Heart left ventricle (tissue), 16 donors: ENCODE data around the gene MDC1. TPM values are rescaled to one million over a fixed set of nuclear protein-coding genes. Genes with fewer than 3 reads are reported as not detected.

Experiments used
- ATAC-seq, 4 donors: fragments of 200-7000 bp; cut with Tn5 transposase; one replicate each; pipeline ENCODE4 v1.9.1; 2020 to 2022; ENCODE audit warnings: moderate library complexity in 4 of 4, mild to moderate bottlenecking in 3 of 4, moderate number of reproducible peaks in 1 of 4
- DNase-seq, 5 donors: peaks; one replicate each; pipeline ENCODE4 v3.0.0-alpha.2; 2020
- H3K27ac ChIP-seq, 12 donors: fragments of 200-600 bp; sonication (generic) in 4 of 12; one replicate each; pipeline versions ENCODE4 v1.5.0 to v1.8.0; 2016 to 2022; ENCODE audit warnings: mild to moderate bottlenecking in 2 of 12
- H3K27me3 ChIP-seq, 9 donors: fragments of 200-600 bp; sonication (generic) in 2 of 9; one replicate each; pipeline versions ENCODE4 v1.5.1 to v1.8.0; 2016 to 2022; ENCODE audit warnings: mild to moderate bottlenecking in 3 of 9
- H3K36me3 ChIP-seq, 9 donors: fragments of 200-600 bp; sonication (generic) in 2 of 9; one replicate each; pipeline versions ENCODE4 v1.5.0 to v1.8.0; 2018 to 2022; ENCODE audit warnings: mild to moderate bottlenecking in 2 of 9
- H3K4me1 ChIP-seq, 12 donors: fragments of 200-600 bp; sonication (generic) in 4 of 12; one replicate each; pipeline versions ENCODE4 v1.5.0 to v1.8.0; 2016 to 2022; ENCODE audit warnings: mild to moderate bottlenecking in 3 of 12
- H3K4me3 ChIP-seq, 12 donors: fragments of 200-600 bp; sonication (generic) in 4 of 12; one replicate each; pipeline versions ENCODE4 v1.5.0 to v1.8.0; 2017 to 2022; ENCODE audit warnings: mild to moderate bottlenecking in 9 of 12, moderate library complexity in 4 of 12
- H3K9me3 ChIP-seq, 12 donors: fragments of 200-600 bp; sonication (generic) in 4 of 12; one replicate each; pipeline versions ENCODE4 v1.5.0 to v1.8.0; 2016 to 2022; ENCODE audit warnings: mild to moderate bottlenecking in 1 of 12
- CTCF ChIP-seq, 12 donors: fragments of 200-600 bp; sonication (generic) in 4 of 12; IDR thresholded peaks; one replicate each; pipeline versions ENCODE4 v1.5.0 to v1.8.0; 2018 to 2022; ENCODE audit warnings: antibody characterized with exemption in 12 of 12, mild to moderate bottlenecking in 5 of 12
- POLR2A ChIP-seq, 2 donors: fragments of 450-650 bp; IDR thresholded peaks; one replicate each; pipeline ENCODE4 v1.6.1; 2017; ENCODE audit warnings: antibody characterized with exemption in 2 of 2, mild to moderate bottlenecking in 2 of 2, moderate library complexity in 2 of 2
- WGBS, 4 donors: extraction: QIAGEN DNeasy Blood & Tissue Kit in 2 of 4; methylation state at CpG; one replicate each; pipeline versions ENCODE4 v1.1.5 to v1.1.7; 2013 to 2018; 5-methylcytosine and 5-hydroxymethylcytosine counted together
- intact Hi-C, 10 donors: fragments of 100-400 bp; cut with DNase I; formaldehyde crosslinking; loops; one replicate each; pipeline versions ENCODE4 v1.11.1 to v1.14.2; 2022
- polyA plus RNA-seq, 2 donors: library from polyadenylated mRNA; stranded (reverse); fragments of 200-250 nt; gene quantifications; one replicate each; pipeline ENCODE4 v1.2.3, GENCODE V29; 2013
- total RNA-seq, 9 donors: library from RNA; depleted of rRNA in 2 of 9; stranded (reverse); fragments of >200 nt in 2 of 9; fragmentation: NEBNext Ultra II Directional in 3 of 9; extraction: Animal tissue kit (Norgen Biotek cat#: 25700) in 3 of 9; gene quantifications; one replicate each; pipeline versions ENCODE4 v1.1.0 to v1.2.4, GENCODE V29; 2016 to 2023
- donor health status: ischemic (EF 13 %, LVEDD 7.1; RV severe dilation, severe dysfunction).
- donor health status: healthy with polysubstance abuse.
- donor health status: DM: no; HTN: yes; CAD: no.
- donor health status: DM: no; HTN: no; CAD: no.
- donor health status: ischemic (EF 25% LVEDD 6.9; RV normal size, moderate dysfunction).
- donor health status: ischemic (EF 25% LVEDD 5.7; RV mildly dilated, moderate dysfunction).
- donor health status: healthy.
- donor health status: DM: yes; HTN: yes; CAD: no.
- donor health status: ischemic (EF 35%, LVEDD 5.7; RV mildly dilated, moderate dysfunction).
- donor health status: nonischemic (EF 11% LVEDD 7.7; RV severe dilation, severe dysfunction).
- donor health status: DM: yes; HTN: yes; CAD: no.
- donor health status: PGD.
- donor health status: ischemic (EF 29% LVEDD 5.4; RV normal size, mild dysfunction).
- donor health status: nonischemic (EF 23%, LVEDD 6.1; RV moderate dilation, normal function).

MDC1 gene
- total and polyA plus RNA-seq, 11 donors = 8.6 to 25.0 (median 16.0) TPM

GRCh38 chr6:30744054-30744805 lies 27.1 kb upstream of the MDC1 start, which contains the start of gene IER3:
TSS of gene IER3 (minus strand) at chr6:30744547. CDS start at chr6:30744518, 29 bp downstream.
- peaks cover 3 to 62% (median 30%) of the 10 kb centered on the region in 12 donors for H3K4me1 ChIP-seq
- peaks cover 0 to 23% (median 22%) of the 10 kb centered on the region in 9 donors for H3K36me3 ChIP-seq
- no peaks in the 10 kb centered on the region for H3K9me3 ChIP-seq
- TF ChIP-seq CTCF (IDR thresholded peaks at IDR 0.05) = peak; percentile 51 to 87 (median 64)
- TF ChIP-seq POLR2A (IDR thresholded peaks at IDR 0.05) = peak in 1 of 2 donors; percentile 91
- intact Hi-C loops = loop anchor here (1.0 to 10.0 kb wide), 11 partner anchors 33 to 341 kb away; partner anchors contain the start of genes MRPS18B (in 1 of the 10) and PPP1R10 (in 1 of the 10)
- 1 to 2% (median 1%) methylated on average over 32 to 54 of the region's 54 CpGs for WGBS, 4 donors
- peak within 1 kb of the TSS; percentile 46 to 95 (median 86) for H3K4me3 ChIP-seq
- no peaks in the 10 kb centered on the region for H3K27me3 ChIP-seq
- DNase-seq (peak; percentile 90 to 93 (median 91)), ATAC-seq (peak; percentile 38 to 72 (median 56))
- peak within 1 kb of the TSS; percentile 92 to 99 (median 97) for H3K27ac ChIP-seq

GRCh38 chr6:30743099-30744053 lies 26.3 kb upstream of the MDC1 start:
- Histone ChIP-seq H3K4me3 (peak overlapping the region; percentile 46 to 95 (median 86)), H3K9me3 (no peaks in the 10 kb centered on the region), H3K27me3 (no peaks in the 10 kb centered on the region), H3K36me3 (peaks cover 0 to 32% (median 31%) of the 10 kb centered on the region in 9 donors), H3K27ac (peak overlapping the region; percentile 92 to 99 (median 97)), H3K4me1 (peaks cover 3 to 63% (median 31%) of the 10 kb centered on the region in 12 donors)
- TF ChIP-seq CTCF (IDR thresholded peaks at IDR 0.05) = no peak
- no peak for TF ChIP-seq POLR2A (IDR thresholded peaks at IDR 0.05)
- ATAC-seq (peak in 3 of 4 donors; percentile 4 to 19 (median 13)), DNase-seq (peak in 4 of 5 donors; percentile 45 to 75 (median 49))
- intact Hi-C loops = loop anchor here (1.0 to 10.0 kb wide), 16 partner anchors 21 to 341 kb away; partner anchors contain the start of genes MRPS18B (in 1 of the 10), PPP1R10 (in 1 of the 10) and TUBB (in 1 of the 10)
- 2 to 4% (median 3%) methylated on average over 49 to 55 of the region's 55 CpGs for WGBS, 4 donors

GRCh38 chr6:30742316-30743098 lies 25.4 kb upstream of the MDC1 start, which contains the start of gene FLOT1:
TSS of gene FLOT1 (minus strand) at chr6:30742687. CDS start at chr6:30742189, 498 bp downstream.
- intact Hi-C loops = loop anchor here (2.0 to 10.0 kb wide), 15 partner anchors 20 to 342 kb away; partner anchors contain the start of genes MRPS18B (in 1 of the 10), PPP1R10 (in 1 of the 10) and TUBB (in 1 of the 10)
- peak; percentile 97 to 99 (median 98) for DNase-seq
- peak within 1 kb of the TSS; percentile 92 to 99 (median 97) for H3K27ac ChIP-seq
- peaks cover 0 to 41% (median 39%) of the 10 kb centered on the region in 9 donors for H3K36me3 ChIP-seq
- WGBS, 4 donors = 0 to 2% (median 1%) methylated on average over 22 to 66 of the region's 66 CpGs
- no peaks in the 10 kb centered on the region for H3K27me3 ChIP-seq
- H3K9me3 ChIP-seq = no peaks in the 10 kb centered on the region
- peak; percentile 88 to 95 (median 91) for ATAC-seq
- peak within 1 kb of the TSS; percentile 46 to 95 (median 86) for H3K4me3 ChIP-seq
- TF ChIP-seq POLR2A (IDR thresholded peaks at IDR 0.05) (peak in 1 of 2 donors; percentile 64), CTCF (IDR thresholded peaks at IDR 0.05) (peak in 2 of 12 donors; percentile 6 to 21)
- H3K4me1 ChIP-seq = peaks cover 3 to 63% (median 37%) of the 10 kb centered on the region in 12 donors
